ENCODE data around the gene GABARAPL2. TPM values are rescaled to one million over a fixed set of nuclear protein-coding genes. Genes with fewer than 3 reads are reported as not detected.

Gene GABARAPL2
- total RNA-seq, 1 experiment from 2014 or later, result 76.9 TPM

DNA sequence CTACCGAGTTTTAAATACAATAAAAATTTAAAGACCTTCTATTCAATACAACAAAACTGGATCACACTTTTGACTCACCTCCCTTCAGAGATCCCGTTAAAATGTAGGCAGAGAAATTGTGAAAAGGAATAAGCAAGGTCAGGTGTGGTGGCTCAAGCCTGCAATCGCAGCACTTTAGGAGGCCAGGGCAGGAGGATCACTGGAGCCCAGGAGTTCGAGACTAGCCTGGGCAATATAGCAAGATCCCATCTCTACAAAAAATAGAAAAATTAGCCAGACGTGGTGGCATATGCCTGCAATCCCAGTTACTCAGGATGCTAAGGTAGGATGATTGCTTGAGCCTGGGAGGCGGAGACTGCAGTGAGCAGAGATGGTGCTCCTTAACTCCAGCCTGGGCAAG lies 47.0 kb upstream of the GABARAPL2 start:
- Histone ChIP-seq H4K20me1 (ENCODE audit: insufficient read depth) (no peaks in the 10 kb centered on the region), H3K27ac (ENCODE audit: low read depth, low read length) (no peak overlapping the region), H3K79me2 (ENCODE audit: insufficient read depth, low read length) (0 out of 2 replicates have a peak, but pooled peaks cover 4% of the 10 kb centered on the region), H3K9me2 (ENCODE audit: insufficient read depth) (no peaks in the 10 kb centered on the region), H3K4me1 (ENCODE audit: control insufficient read depth in 1 of 2, insufficient read depth in 2 of 2, low read length in 2 of 2) (peaks cover 9 to 14% of the 10 kb centered on the region in 2 experiments), H3K9me3 (ENCODE audit: control insufficient read depth in 1 of 2, insufficient read depth in 1 of 2, low read depth in 1 of 2, low read length in 2 of 2) (no peaks in the 10 kb centered on the region), H3K36me3 (ENCODE audit: control insufficient read depth in 1 of 2, insufficient read depth in 2 of 2, low read length in 2 of 2) (no peaks in the 10 kb centered on the region), H3K4me3 (replicated peaks in 1 of 2; ENCODE audit: low read depth in 1 of 2, low read length in 2 of 2) (no peak overlapping the region), H3K9ac (ENCODE audit: low read length) (no peak overlapping the region), H3K27me3 (ENCODE audit: insufficient read depth, low read length) (no peaks in the 10 kb centered on the region), H3K4me2 (ENCODE audit: low read length) (no peak overlapping the region), H2AFZ (ENCODE audit: low read depth, low read length, poor library complexity, severe bottlenecking) (no peak overlapping the region)
- BruUV-seq (replicated peaks), result no TSS peak
- CTCF ChIA-PET, result interaction anchor here (0.6 kb wide), 2 partner anchors 12 to 35 kb away, joined by 3 read pairs; no protein-coding TSS in a partner anchor
- POLR2A ChIA-PET, result no interaction called here
- DNase-seq (ENCODE audit: low read depth, low spot score) (no peak), ATAC-seq (no peak)
- TF ChIP-seq, protein P1, sequence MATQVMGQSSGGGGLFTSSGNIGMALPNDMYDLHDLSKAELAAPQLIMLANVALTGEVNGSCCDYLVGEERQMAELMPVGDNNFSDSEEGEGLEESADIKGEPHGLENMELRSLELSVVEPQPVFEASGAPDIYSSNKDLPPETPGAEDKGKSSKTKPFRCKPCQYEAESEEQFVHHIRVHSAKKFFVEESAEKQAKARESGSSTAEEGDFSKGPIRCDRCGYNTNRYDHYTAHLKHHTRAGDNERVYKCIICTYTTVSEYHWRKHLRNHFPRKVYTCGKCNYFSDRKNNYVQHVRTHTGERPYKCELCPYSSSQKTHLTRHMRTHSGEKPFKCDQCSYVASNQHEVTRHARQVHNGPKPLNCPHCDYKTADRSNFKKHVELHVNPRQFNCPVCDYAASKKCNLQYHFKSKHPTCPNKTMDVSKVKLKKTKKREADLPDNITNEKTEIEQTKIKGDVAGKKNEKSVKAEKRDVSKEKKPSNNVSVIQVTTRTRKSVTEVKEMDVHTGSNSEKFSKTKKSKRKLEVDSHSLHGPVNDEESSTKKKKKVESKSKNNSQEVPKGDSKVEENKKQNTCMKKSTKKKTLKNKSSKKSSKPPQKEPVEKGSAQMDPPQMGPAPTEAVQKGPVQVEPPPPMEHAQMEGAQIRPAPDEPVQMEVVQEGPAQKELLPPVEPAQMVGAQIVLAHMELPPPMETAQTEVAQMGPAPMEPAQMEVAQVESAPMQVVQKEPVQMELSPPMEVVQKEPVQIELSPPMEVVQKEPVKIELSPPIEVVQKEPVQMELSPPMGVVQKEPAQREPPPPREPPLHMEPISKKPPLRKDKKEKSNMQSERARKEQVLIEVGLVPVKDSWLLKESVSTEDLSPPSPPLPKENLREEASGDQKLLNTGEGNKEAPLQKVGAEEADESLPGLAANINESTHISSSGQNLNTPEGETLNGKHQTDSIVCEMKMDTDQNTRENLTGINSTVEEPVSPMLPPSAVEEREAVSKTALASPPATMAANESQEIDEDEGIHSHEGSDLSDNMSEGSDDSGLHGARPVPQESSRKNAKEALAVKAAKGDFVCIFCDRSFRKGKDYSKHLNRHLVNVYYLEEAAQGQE (IDR thresholded peaks at IDR 0.05; ENCODE audit: low read depth), result no peak
- TF ChIP-seq POLR2A (IDR thresholded peaks at IDR 0.05; ENCODE audit: borderline replicate concordance, extremely low read depth, insufficient read depth, insufficient read length) (no peak), ELF1 (IDR thresholded peaks at IDR 0.05; ENCODE audit: borderline replicate concordance, low read depth) (no peak), CBX3 (IDR thresholded peaks at IDR 0.05; ENCODE audit: low read depth) (no peak), SRF (IDR thresholded peaks at IDR 0.05; ENCODE audit: low read depth) (no peak), RAD21 (IDR thresholded peaks at IDR 0.05; ENCODE audit: low read depth) (no peak), YY1 (IDR thresholded peaks at IDR 0.05; ENCODE audit: extremely low read depth, insufficient replicate concordance, low read depth, low read length) (no peak), TCF7L2 (IDR thresholded peaks at IDR 0.05; ENCODE audit: borderline replicate concordance, extremely low read depth, insufficient read depth, insufficient read length) (no peak), POLR2AphosphoS5 (IDR thresholded peaks at IDR 0.05; ENCODE audit: low read depth, low read length) (no peak), ZFX (IDR thresholded peaks at IDR 0.05) (no peak), EZH2 (IDR thresholded peaks at IDR 0.05) (no peak), EGR1 (IDR thresholded peaks at IDR 0.05; ENCODE audit: low read depth) (no peak), JUND (IDR thresholded peaks at IDR 0.05) (no peak)
- TF ChIP-seq, protein P2, sequence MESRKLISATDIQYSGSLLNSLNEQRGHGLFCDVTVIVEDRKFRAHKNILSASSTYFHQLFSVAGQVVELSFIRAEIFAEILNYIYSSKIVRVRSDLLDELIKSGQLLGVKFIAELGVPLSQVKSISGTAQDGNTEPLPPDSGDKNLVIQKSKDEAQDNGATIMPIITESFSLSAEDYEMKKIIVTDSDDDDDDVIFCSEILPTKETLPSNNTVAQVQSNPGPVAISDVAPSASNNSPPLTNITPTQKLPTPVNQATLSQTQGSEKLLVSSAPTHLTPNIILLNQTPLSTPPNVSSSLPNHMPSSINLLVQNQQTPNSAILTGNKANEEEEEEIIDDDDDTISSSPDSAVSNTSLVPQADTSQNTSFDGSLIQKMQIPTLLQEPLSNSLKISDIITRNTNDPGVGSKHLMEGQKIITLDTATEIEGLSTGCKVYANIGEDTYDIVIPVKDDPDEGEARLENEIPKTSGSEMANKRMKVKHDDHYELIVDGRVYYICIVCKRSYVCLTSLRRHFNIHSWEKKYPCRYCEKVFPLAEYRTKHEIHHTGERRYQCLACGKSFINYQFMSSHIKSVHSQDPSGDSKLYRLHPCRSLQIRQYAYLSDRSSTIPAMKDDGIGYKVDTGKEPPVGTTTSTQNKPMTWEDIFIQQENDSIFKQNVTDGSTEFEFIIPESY (IDR thresholded peaks at IDR 0.05; ENCODE audit: extremely low read depth, insufficient replicate concordance, low read length), result no peak
- TF ChIP-seq, protein P3, sequence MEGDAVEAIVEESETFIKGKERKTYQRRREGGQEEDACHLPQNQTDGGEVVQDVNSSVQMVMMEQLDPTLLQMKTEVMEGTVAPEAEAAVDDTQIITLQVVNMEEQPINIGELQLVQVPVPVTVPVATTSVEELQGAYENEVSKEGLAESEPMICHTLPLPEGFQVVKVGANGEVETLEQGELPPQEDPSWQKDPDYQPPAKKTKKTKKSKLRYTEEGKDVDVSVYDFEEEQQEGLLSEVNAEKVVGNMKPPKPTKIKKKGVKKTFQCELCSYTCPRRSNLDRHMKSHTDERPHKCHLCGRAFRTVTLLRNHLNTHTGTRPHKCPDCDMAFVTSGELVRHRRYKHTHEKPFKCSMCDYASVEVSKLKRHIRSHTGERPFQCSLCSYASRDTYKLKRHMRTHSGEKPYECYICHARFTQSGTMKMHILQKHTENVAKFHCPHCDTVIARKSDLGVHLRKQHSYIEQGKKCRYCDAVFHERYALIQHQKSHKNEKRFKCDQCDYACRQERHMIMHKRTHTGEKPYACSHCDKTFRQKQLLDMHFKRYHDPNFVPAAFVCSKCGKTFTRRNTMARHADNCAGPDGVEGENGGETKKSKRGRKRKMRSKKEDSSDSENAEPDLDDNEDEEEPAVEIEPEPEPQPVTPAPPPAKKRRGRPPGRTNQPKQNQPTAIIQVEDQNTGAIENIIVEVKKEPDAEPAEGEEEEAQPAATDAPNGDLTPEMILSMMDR (IDR thresholded peaks at IDR 0.05 in 2 of 3, conservative IDR thresholded peaks at IDR 0.05 in 1 of 3; ENCODE audit: borderline replicate concordance in 1 of 3, insufficient read depth in 1 of 3, low read depth in 2 of 3, low read length in 2 of 3), result no peak
- TF ChIP-seq, protein P4, sequence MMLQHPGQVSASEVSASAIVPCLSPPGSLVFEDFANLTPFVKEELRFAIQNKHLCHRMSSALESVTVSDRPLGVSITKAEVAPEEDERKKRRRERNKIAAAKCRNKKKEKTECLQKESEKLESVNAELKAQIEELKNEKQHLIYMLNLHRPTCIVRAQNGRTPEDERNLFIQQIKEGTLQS (IDR thresholded peaks at IDR 0.05), result no peak
- intact Hi-C loops (cut with micrococcal nuclease), result no loop called here
- RAD21 ChIA-PET (ENCODE audit: low non-redundant PET in 1 of 2, low total read pairs in 2 of 2, uncharacterized antibody in 2 of 2, unreplicated experiment in 2 of 2), result no interaction called here

Data from HCT116 (cell line).